Neural progenitor cell (in vitro differentiated cells): ENCODE results near the gene TMEM165.

Experiments
- EZH2phosphoT487 ChIP-seq: fragments of 200-600 bp; sonication (generic); IDR thresholded peaks from 2 replicates; pipeline ENCODE4 v1.6.1; 2017; ENCODE audit warnings: antibody characterized with exemption
- TF ChIP-seq, protein P1 (sequence below): fragments of 200-600 bp; sonication (generic); IDR thresholded peaks from 2 replicates; pipeline ENCODE4 v1.5.1; 2017; ENCODE audit warnings: antibody characterized with exemption, mild to moderate bottlenecking

DNA sequence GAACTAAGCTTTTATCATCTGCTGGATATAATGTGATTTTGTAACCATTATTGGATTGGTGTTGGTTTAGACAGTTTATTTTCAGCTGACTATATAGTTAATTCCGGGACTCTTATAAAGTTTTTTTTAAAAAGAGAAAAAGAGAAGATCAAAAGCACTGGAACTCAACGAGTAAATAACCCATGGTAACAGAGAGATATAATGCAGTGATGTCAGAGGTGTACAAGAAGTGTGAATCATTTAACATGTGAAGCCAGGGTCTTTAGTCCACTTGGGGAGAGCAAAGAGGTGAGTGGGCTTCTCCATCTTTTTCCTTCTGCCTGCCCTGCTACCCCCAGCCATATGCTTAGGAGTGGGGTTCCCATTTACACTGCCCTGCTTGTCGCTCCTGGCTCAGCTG lies 3.2 kb downstream of the TMEM165 start:
- TF ChIP-seq, protein P1, sequence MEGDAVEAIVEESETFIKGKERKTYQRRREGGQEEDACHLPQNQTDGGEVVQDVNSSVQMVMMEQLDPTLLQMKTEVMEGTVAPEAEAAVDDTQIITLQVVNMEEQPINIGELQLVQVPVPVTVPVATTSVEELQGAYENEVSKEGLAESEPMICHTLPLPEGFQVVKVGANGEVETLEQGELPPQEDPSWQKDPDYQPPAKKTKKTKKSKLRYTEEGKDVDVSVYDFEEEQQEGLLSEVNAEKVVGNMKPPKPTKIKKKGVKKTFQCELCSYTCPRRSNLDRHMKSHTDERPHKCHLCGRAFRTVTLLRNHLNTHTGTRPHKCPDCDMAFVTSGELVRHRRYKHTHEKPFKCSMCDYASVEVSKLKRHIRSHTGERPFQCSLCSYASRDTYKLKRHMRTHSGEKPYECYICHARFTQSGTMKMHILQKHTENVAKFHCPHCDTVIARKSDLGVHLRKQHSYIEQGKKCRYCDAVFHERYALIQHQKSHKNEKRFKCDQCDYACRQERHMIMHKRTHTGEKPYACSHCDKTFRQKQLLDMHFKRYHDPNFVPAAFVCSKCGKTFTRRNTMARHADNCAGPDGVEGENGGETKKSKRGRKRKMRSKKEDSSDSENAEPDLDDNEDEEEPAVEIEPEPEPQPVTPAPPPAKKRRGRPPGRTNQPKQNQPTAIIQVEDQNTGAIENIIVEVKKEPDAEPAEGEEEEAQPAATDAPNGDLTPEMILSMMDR: no peak
- TF ChIP-seq EZH2phosphoT487: no peak
